Muscle of arm (tissue), 12 donors: ENCODE measurements around the gene HMGB1. TPM values are rescaled to one million over a fixed set of nuclear protein-coding genes. Genes with fewer than 3 reads are reported as not detected.
"Not testable (repeated sequence)": the region's sequence is repeated elsewhere in the genome, so short reads cannot be mapped to it uniquely, and the experiment has no call there.

Source experiments
- DNase-seq: peaks from one replicate; pipeline ENCODE4 v3.0.0-alpha.2; 2013
- polyA plus RNA-seq, 12 donors: library from polyadenylated mRNA; unstranded; fragments of 120-200 nt; gene quantifications; one replicate each; pipeline ENCODE4 v1.2.1, GENCODE V29; 2013; ENCODE audit not compliant: insufficient read length in 12 of 12

The HMGB1 gene
- polyA plus RNA-seq, 12 donors, result 330 to 939 (median 479) TPM; not detected in 1

- DNase-seq, result no peak
Measured at GRCh38 chr13:30477346-30478195, 11.8 kb upstream of the HMGB1 start.

DNA sequence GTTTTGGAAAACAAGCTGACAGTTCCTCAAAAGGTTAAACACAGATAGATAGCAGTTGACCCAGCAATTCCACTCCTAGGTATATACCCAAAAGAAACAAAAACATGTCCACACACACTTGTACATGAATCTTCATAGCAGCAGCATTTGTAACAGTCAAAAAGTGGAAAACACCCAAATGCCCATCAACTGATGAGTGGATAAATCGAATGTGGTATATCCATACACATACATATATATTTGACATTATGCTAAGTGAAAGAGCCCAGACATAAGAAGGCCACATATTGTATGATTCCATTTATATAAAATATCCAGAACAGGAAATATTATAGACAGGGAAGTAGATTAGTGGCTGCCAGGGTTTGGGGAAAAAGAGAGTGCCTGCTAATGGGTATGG lies 7.9 kb upstream of the HMGB1 start:
- no peak for DNase-seq

DNA sequence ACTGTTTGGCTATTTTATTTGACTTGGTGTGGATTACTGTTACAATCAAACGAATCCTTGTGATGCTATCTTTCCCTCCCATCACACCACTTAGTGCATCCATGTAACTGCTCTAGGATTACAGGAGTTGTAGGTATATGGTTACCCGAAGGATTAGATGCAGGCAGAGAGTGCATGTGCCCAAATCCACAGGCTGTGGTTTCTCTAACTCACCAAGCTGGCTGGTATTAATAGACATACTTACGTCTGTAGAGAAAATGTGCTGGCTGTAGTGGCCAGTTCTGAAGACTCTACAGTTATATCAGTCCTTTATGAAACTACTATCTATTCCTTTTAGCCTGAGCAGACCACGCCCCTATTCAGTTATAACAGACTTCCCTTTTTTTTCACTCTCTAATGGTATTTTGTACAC lies 1.1 kb upstream of the HMGB1 start:
- no peak for DNase-seq

DNA sequence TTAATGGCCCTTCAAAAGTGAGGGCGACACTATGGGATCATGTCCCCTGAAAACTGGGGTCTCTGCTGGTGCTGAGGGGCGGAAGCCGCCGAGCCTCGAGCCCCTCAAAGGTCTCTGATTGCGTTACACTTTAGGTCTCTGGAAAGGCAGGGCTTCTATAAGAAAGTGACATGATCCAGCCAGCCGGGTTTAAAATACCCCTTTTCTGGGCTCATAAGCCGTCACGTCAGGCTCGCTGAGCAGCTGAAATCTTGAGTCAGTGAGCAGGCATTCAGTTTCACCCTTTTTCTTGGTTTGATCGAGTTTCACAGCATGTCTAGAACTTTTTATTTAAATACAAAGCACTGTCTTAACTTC lies 600 bp upstream of the HMGB1 start:
- DNase-seq, result no peak

GRCh38 chr13:30465343-30465592 lies 468 bp downstream of the HMGB1 start:
- DNase-seq, result no peak

DNA sequence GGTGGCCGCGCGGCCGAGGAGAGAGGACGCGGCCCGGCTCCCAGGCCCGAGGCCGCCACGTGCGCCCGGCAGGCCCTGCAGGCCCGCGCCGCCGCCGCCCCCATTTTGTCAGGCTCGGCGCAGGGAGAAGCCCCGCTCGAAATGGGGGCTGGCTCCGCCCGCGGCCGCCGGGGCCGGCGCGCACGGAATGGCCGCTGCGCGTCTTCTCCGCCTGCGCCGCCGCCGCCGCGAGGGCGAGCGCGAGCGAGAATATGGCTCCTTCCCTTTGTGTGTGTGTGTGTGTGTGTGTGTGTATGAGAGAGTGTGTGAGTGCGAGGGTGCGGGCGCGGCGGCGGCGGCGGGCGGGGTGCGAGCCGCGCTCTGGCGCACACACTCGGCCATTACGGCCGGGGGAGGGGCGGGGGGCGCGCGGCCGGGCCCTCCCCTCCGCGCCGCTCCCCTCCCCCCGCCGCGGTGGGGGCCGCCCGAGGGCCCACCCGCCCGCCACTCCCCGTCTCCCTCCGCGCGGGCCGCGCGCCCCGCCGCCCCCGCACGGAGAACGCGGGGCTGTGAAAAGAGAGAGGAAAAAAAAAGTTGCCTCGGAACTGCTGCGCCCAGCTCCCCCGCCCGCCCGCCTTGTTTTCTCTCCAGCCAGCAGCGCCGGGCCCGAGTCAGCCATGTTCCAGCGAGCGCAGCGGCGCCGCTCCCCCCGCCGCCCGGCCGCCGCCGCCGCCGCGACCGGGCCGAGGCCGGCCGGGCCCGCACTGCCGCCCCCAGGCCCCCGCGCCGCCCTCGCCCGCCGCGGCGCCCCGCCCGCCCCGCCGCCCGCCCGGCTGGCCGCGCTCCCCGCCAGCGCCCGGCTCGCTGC lies 1.0 kb downstream of the HMGB1 start:
- peak; percentile 82 for DNase-seq

DNA sequence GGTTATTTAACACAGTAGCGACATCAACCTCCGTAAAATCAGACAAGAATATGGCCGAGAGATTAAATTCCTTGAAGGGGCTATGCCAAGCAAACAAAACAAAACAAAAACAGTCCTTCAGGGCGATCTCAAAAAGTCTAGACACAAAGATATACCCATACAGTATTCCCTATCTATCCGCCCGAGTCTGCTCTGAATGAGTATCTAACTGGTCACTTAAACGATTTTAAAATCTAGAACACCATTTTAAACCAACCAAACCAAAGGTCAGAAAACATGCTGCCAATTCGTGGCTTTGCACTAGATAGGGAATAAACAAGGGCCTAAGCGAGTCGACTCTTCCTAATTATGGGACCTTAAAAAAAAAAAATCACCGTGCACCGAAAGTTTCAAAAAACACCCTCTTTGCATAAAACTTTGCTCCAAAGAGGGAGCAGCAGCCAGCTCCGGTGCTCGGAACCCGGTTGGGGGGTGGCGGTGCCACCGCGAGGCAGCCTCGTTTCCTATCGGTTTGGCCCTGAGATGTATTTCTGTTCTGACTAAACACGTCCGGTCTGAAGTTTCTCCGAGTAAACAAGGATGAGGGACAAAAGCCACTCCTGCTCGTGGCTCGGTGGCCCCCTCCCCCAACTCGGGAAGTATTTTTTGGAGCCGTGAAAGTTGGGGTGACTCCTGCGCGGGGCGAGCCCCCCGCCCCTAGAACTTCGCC lies 1.8 kb downstream of the HMGB1 start:
- peak; percentile 67 for DNase-seq

- DNase-seq, result peak; percentile 27
Measured at GRCh38 chr13:30461279-30462066, 4.3 kb downstream of the HMGB1 start.

DNA sequence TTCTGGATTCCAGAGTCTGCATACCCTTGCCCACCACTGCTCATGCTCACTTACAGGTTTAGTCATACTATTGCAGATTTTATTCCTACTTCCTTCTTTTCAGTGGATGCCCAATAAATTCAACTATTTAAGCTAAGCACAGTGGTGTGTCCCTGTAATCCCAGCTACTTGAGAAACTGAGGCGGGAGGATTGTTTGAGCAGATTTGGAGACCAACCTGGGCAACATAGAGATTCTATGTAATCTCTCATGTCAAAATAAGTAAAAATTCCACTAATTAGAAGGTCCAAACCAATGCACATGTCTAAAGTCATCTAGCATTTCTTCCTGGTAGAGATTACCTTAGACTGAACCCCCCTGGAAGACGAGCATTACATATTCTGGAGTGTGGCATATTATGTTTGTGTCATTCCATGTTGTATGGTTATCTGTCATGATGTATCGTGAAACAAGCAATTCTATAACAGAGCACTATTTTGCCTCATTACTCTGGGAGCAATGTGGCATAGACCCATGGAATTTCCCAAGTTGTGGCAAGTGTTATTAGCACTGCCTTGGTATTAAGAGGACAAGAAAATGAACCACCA lies 8.3 kb downstream of the HMGB1 start:
- no peak for DNase-seq

DNA sequence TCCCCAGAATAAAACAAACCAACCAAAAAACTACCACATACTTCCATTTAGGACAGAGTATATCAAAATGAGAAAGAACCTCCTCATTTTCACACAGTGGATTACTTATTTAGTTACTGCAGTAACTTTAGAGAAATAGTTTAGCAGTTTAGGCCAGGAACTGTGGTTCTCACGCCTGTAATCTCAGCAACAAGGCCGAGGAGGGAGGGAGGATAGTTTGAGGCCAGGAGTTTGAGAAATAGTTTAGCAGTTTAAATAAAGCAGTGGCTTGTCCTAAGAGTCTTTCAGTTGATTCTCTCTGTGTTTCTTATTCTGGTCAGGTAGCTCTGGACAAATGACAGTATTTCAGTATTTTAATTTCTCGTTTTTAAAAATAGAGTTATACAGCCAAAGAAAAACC lies 9.4 kb downstream of the HMGB1 start:
- no peak for DNase-seq

DNA sequence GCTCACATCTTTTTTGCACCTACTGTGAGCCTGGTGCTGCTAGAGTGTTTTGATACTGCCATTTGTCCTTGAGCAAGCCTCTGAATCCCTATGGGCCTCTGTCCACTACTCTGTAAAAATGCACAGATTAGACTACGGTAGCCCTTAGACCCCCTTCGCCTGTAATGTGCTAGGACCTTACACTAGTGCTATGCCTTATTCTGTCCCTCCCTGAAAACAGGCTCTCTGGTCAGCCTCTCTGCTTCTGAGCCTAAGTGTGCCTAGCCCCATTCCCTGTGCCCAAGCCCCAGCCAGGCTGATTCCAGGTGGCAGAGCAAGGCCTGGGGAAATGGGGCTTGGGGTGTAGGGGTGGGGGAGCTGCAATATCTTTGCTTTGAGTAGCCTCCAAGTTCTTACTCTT lies 10.7 kb downstream of the HMGB1 start:
- DNase-seq, result no peak

- no peak for DNase-seq
Measured at GRCh38 chr13:30453727-30454126, 12.0 kb downstream of the HMGB1 start.

DNA sequence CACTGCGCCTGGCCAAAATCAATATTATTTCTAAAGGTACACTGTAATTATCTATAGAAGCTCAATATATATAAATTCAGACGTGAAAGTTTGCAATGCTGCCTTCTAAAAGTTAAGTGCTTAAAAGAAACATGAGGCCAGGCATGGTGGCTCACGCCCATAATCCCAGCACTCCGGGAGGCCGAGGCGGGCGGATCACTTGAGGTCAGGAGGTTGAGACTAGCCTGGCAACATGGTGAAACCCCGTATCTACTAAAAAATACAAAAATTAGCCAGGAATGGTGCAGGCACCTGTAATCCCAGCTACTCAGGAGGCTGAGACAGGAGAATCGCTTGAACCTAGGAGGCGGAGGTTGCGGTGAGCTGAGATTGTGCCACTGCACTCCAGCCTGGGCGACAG lies 14.3 kb downstream of the HMGB1 start:
- DNase-seq, result not testable (repeated sequence)

DNA sequence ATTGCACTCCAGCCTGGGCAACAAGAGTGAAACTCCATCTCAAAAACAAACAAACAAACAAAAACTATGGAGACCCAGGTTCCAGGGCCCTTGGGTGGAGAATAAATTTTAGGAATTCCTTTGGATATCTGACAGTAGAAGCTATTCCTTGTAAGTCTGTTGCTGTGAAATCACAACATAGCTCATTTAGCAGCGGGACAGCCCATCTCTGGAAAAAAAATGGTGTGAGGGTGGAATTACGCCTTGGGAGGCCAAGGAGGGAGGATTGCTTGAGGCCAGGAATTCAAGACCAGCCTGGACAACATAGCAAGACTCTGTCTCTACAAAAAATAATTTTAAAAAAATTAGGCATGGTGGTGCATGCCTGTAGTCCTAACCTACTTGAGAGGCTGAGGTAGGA lies 15.7 kb downstream of the HMGB1 start:
- DNase-seq, result no peak

DNA sequence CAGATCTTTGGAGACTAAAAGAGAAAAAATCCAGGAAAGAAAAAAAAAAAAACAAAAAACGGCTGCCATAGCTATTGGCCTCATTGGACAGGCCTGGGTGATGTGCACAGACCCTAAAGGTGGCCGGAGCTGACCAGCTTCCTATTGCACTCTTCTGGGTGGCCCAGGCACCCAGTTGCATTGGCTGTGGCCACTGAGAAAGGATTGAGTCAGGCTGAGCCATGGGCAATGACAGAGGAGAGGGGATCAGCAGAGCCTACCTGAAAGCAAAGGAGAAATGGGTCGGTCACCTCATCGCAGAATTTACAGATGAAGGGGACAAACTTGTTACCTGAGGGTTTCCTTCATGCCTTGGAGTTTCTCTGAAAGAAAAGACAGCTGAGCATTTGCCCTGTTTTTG lies 17.3 kb downstream of the HMGB1 start:
- DNase-seq, result no peak

GRCh38 chr13:30446126-30446500 lies 19.6 kb downstream of the HMGB1 start:
- no peak for DNase-seq

DNA sequence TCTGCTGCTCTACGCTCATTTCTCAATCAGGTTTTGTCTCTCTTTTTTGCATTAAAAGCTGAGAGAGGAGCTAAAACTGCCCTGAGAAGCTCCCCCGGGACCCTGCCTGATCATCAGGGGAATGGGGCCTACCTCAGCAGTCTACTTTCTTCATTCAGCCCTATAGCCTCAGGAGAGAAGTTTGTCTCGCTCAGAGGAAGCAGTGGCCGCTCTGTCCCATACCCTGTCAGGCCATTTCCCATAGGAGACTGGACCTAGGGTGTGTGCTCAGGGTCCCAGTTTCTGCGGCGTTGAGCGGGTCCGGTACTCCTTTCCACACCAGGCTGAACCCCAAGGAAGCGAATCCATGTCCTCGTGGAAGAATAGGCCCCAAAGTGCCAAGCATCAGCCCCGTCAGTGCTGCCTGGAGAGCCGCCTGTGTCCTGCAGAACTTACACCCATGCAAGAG lies 21.8 kb downstream of the HMGB1 start:
- no peak for DNase-seq

DNA sequence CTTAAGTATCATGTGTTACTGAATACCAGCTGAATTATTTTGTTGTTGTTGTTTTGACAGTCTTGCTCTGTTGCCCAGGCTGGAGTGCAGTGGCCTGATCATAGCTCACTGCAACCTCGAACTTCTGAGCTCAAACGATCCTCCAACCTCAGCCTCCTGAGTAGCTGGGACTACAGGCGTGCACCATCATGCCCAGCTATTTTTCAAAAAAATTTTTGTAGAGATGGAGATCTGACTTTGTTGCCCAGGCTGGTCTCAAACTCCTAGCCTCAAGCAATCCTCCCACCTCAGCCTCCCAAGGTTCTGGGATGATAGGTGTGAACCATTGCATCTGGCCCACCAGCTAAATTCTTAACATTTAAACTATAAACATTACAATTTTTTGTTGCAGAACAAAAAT lies 22.2 kb downstream of the HMGB1 start:
- DNase-seq, result not testable (repeated sequence)

- DNase-seq, result no peak
Measured at GRCh38 chr13:30442926-30443325, 22.8 kb downstream of the HMGB1 start.

- DNase-seq, result no peak
Measured at GRCh38 chr13:30440910-30441703, 24.6 kb downstream of the HMGB1 start.

DNA sequence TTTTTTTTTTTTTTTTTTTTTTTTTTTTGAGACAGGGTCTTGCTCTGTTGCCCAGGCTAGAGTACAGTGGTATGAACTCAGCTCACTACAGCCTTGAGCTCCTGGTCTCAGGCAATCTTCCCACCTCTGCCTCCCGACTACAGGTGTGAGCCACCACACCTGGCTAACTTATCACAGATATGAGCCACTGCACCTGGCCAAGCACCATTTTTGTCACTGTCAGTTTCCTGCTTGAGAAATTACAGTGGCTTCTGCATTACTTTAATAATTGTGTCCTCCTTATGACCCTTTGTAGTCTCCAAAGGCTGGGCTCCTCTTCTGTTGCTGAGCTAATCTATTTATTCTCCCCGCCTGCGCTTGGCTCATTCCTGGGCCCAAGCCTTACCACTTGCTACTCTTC lies 27.4 kb downstream of the HMGB1 start:
- DNase-seq, result no peak
